Right lobe of liver (tissue), 6 donors: ENCODE results near the gene NAXE. TPM values are rescaled to one million over a fixed set of nuclear protein-coding genes. Genes with fewer than 3 reads are reported as not detected.

Experiments
- ATAC-seq, 4 donors: fragments of 200-7000 bp; cut with Tn5 transposase; one replicate each; pipeline ENCODE4 v1.9.1; 2020; ENCODE audit warnings: mild to moderate bottlenecking in 4 of 4, moderate library complexity in 4 of 4
- DNase-seq, 3 donors: peaks; one replicate each; pipeline ENCODE4 v3.0.0-alpha.2; 2020
- H3K27ac ChIP-seq, 3 donors: fragments of 200-600 bp; one replicate each; pipeline ENCODE4 v1.8.0; 2022
- H3K27me3 ChIP-seq, 2 donors: fragments of 200-600 bp; one replicate each; pipeline ENCODE4 v1.8.0; 2022
- H3K36me3 ChIP-seq, 4 donors: fragments of 200-600 bp; sonication (generic) in 1 of 4; one replicate each; pipeline versions ENCODE4 v1.5.1 to v1.8.0; 2017 to 2022; ENCODE audit warnings: control low read depth in 1 of 4
- H3K4me1 ChIP-seq, 4 donors: fragments of 200-600 bp; sonication (generic) in 1 of 4; one replicate each; pipeline versions ENCODE4 v1.5.1 to v1.8.0; 2017 to 2022; ENCODE audit warnings: control low read depth in 1 of 4
- H3K4me3 ChIP-seq, 3 donors: fragments of 200-600 bp; one replicate each; pipeline ENCODE4 v1.8.0; 2022
- H3K9me3 ChIP-seq, 4 donors: fragments of 200-600 bp; sonication (generic) in 1 of 4; one replicate each; pipeline versions ENCODE4 v1.5.1 to v1.8.0; 2017 to 2022; ENCODE audit warnings: control low read depth in 1 of 4
- POLR2A ChIP-seq: fragments of 450-650 bp; IDR thresholded peaks from one replicate; pipeline ENCODE4 v1.6.1; 2017; ENCODE audit warnings: antibody characterized with exemption, mild to moderate bottlenecking
- WGBS: methylation state at CpG from one replicate; pipeline ENCODE4 v1.1.6; 2018; ENCODE audit warnings: low coverage, low lambda C conversion rate; ENCODE audit not compliant: insufficient coverage; ENCODE audit errors: missing lambda C conversion rate; 5-methylcytosine and 5-hydroxymethylcytosine counted together
- intact Hi-C, 2 donors: fragments of 100-400 bp; cut with DNase I; formaldehyde crosslinking; loops; one replicate each; pipeline versions ENCODE4 v1.11.2 to v1.14.1; 2022
- total RNA-seq, 6 experiments: library from RNA; depleted of rRNA in 2 of 6; stranded (reverse); fragments of >200 nt in 2 of 6; fragmentation: NEBNext Ultra II Directional in 3 of 6; extraction: Animal tissue kit (Norgen Biotek cat#: 25700) in 3 of 6; gene quantifications; one replicate each; pipeline versions ENCODE4 v1.1.0 to v1.2.4, GENCODE V29; 2016 to 2023
- TF ChIP-seq, protein P1 (sequence below), 4 donors: fragments of 200-600 bp in 3 of 4; fragments of 450-650 bp in 1 of 4; IDR thresholded peaks; one replicate each; pipeline versions ENCODE4 v1.5.1 to v1.8.0; 2016 to 2022; ENCODE audit warnings: antibody characterized with exemption in 4 of 4, mild to moderate bottlenecking in 2 of 4
- donor health status: DM: no; HTN: yes; CAD: no.
- donor health status: DM: no; HTN: no; CAD: no.
- donor health status: DM: no; HTN: no; CAD: no.
- donor health status: DM: no; HTN: yes; CAD: no.
- donor health status: DM: no; HTN: yes; CAD: no.

Gene NAXE
- total RNA-seq, 6 experiments from 2014 or later, result 37.7 to 72.3 (median 49.4) TPM

DNA sequence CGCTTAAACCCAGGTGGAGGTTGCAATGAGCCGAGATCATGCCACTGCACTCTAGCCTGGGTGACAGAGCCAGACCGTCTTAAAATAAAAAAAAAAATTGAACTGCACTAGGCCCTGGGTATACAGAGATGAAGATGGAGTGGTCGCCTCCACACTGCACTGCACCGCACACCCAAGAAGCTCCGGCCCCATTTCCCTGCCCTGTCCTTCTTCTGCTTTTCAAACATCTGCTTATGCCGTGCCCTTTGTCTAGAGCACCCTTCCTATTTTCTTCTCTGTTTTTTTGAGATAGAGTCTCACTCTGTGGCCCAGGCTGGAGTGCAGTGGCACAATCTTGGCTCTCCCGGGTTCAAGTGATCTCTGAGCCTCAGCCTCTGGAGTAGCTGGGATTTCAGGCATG, 36.6 kb upstream of the NAXE start:
- ATAC-seq (no peak), DNase-seq (no peak)
- H3K4me3 ChIP-seq, result no peak overlapping the region
- H3K9me3 ChIP-seq, result no peaks in the 10 kb centered on the region
- H3K4me1 ChIP-seq, result no peaks in the 10 kb centered on the region
- no peak overlapping the region for H3K27ac ChIP-seq
- TF ChIP-seq, protein P1, sequence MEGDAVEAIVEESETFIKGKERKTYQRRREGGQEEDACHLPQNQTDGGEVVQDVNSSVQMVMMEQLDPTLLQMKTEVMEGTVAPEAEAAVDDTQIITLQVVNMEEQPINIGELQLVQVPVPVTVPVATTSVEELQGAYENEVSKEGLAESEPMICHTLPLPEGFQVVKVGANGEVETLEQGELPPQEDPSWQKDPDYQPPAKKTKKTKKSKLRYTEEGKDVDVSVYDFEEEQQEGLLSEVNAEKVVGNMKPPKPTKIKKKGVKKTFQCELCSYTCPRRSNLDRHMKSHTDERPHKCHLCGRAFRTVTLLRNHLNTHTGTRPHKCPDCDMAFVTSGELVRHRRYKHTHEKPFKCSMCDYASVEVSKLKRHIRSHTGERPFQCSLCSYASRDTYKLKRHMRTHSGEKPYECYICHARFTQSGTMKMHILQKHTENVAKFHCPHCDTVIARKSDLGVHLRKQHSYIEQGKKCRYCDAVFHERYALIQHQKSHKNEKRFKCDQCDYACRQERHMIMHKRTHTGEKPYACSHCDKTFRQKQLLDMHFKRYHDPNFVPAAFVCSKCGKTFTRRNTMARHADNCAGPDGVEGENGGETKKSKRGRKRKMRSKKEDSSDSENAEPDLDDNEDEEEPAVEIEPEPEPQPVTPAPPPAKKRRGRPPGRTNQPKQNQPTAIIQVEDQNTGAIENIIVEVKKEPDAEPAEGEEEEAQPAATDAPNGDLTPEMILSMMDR (IDR thresholded peaks at IDR 0.05), result no peak
- TF ChIP-seq POLR2A, result no peak
- H3K27me3 ChIP-seq, result no peaks in the 10 kb centered on the region
- 71% methylated on average over 6 of the region's 8 CpGs for WGBS
- H3K36me3 ChIP-seq, result no peaks in the 10 kb centered on the region
- intact Hi-C loops, result no loop called here

DNA sequence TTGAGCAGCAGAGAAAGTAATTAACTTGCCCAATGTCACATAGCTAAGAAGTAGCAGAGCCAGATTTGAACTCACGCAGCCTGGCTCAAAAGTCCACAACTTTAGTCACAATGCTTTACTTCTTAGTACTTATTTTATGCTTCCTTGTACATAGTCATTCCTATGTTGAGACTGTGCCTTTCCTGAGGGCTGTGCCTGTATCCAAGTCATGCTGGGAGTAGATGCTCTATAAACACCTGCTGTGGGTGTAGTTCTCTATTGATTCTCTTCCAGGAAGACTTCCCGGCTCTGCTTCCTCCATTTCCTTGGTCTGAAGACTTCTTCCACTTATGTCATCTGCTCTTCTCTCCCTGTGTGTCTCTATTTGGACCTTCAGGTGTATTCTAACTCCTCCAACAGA, 35.9 kb upstream of the NAXE start:
- TF ChIP-seq, protein P1 (IDR thresholded peaks at IDR 0.05), result no peak
- no peak for TF ChIP-seq POLR2A
- no peaks in the 10 kb centered on the region for H3K27me3 ChIP-seq
- WGBS, result 57% methylated on average over 2 of the region's 2 CpGs
- H3K36me3 ChIP-seq, result no peaks in the 10 kb centered on the region
- DNase-seq (no peak), ATAC-seq (no peak)
- H3K4me3 ChIP-seq, result no peak overlapping the region
- intact Hi-C loops, result no loop called here
- no peaks in the 10 kb centered on the region for H3K9me3 ChIP-seq
- H3K4me1 ChIP-seq, result no peaks in the 10 kb centered on the region
- H3K27ac ChIP-seq, result no peak overlapping the region

- Histone ChIP-seq H3K36me3 (no peaks in the 10 kb centered on the region), H3K4me3 (no peak overlapping the region), H3K27ac (no peak overlapping the region), H3K27me3 (no peaks in the 10 kb centered on the region), H3K4me1 (no peaks in the 10 kb centered on the region), H3K9me3 (no peaks in the 10 kb centered on the region)
- ATAC-seq (no peak), DNase-seq (no peak)
- intact Hi-C loops, result no loop called here
- 43% methylated on average over 2 of the region's 9 CpGs for WGBS
- TF ChIP-seq, protein P1 (IDR thresholded peaks at IDR 0.05), result no peak
- no peak for TF ChIP-seq POLR2A
Measured at GRCh38 chr1:156556354-156556753, 35.2 kb upstream of the NAXE start.

- DNase-seq (no peak), ATAC-seq (no peak)
- WGBS, result 82% methylated on average over 7 of the region's 8 CpGs
- Histone ChIP-seq H3K36me3 (no peaks in the 10 kb centered on the region), H3K4me1 (no peaks in the 10 kb centered on the region), H3K27me3 (no peaks in the 10 kb centered on the region), H3K9me3 (no peaks in the 10 kb centered on the region), H3K4me3 (no peak overlapping the region), H3K27ac (no peak overlapping the region)
- intact Hi-C loops, result no loop called here
- TF ChIP-seq, protein P1 (IDR thresholded peaks at IDR 0.05), result no peak
- no peak for TF ChIP-seq POLR2A
Measured at GRCh38 chr1:156559086-156559796, 32.3 kb upstream of the NAXE start.
